Measurements from ENCODE around the gene TMEFF2. TPM values are rescaled to one million over a fixed set of nuclear protein-coding genes. Genes with fewer than 3 reads are reported as not detected.
"Not testable (repeated sequence)": the region's sequence is repeated elsewhere in the genome, so short reads cannot be mapped to it uniquely, and the experiment has no call there.

The TMEFF2 gene
- total and polyA plus RNA-seq, 7 experiments from 2014 or later: not detected

GRCh38 chr2:192117705-192118104, 77.0 kb downstream of the TMEFF2 start:
- ChIA-PET CTCF (no interaction called here), POLR2A (no interaction called here)
- Mint-ChIP-seq H3K27me3 (peaks cover 2 to 16% (median 10%) of the 10 kb centered on the region in 5 donors), H3K27ac (no peak overlapping the region), H3K4me3 (no peak overlapping the region), H3K4me1 (no peaks in the 10 kb centered on the region), H3K36me3 (no peaks in the 10 kb centered on the region), H3K9me3 (peaks cover 0 to 14% (median 5%) of the 10 kb centered on the region in 11 donors)
- Histone ChIP-seq H3K27me3 (ENCODE audit: control insufficient read depth in 2 of 2, insufficient read depth in 2 of 2, low read length in 2 of 2) (no peaks in the 10 kb centered on the region), H3K4me3 (ENCODE audit: low read length) (no peak overlapping the region), H3K36me3 (ENCODE audit: control insufficient read depth in 2 of 3, insufficient read depth in 3 of 3, low read length in 3 of 3) (no peaks in the 10 kb centered on the region), H3K27ac (ENCODE audit: low read depth, low read length) (no peak overlapping the region), H3K9me3 (ENCODE audit: control insufficient read depth in 2 of 3, low read length in 3 of 3) (no peaks in the 10 kb centered on the region), H3K4me1 (ENCODE audit: control insufficient read depth in 2 of 2, insufficient read depth in 2 of 2, low read length in 2 of 2) (no peaks in the 10 kb centered on the region)
- DNase-seq: no peak
- ATAC-seq: no peak
- intact Hi-C loops (cut with micrococcal nuclease): no loop called here

- H3K9me3 Mint-ChIP-seq; H3K4me3 ChIP-seq (ENCODE audit: low read length); ATAC-seq; H3K4me1 ChIP-seq (ENCODE audit: control insufficient read depth in 2 of 2, insufficient read depth in 2 of 2, low read length in 2 of 2); intact Hi-C loops (cut with micrococcal nuclease); H3K36me3 ChIP-seq (ENCODE audit: control insufficient read depth in 2 of 3, insufficient read depth in 3 of 3, low read length in 3 of 3); CTCF ChIA-PET; H3K36me3 Mint-ChIP-seq; H3K4me3 Mint-ChIP-seq; H3K27ac Mint-ChIP-seq; H3K27ac ChIP-seq (ENCODE audit: low read depth, low read length); H3K9me3 ChIP-seq (ENCODE audit: control insufficient read depth in 2 of 3, low read length in 3 of 3); H3K4me1 Mint-ChIP-seq; DNase-seq; POLR2A ChIA-PET; H3K27me3 ChIP-seq (ENCODE audit: control insufficient read depth in 2 of 2, insufficient read depth in 2 of 2, low read length in 2 of 2): not testable (repeated sequence)
- H3K27me3 Mint-ChIP-seq: peaks cover 0 to 12% (median 7%) of the 10 kb centered on the region in 5 donors
These were observed 83.2 kb downstream of the TMEFF2 start for GRCh38 chr2:192111536-192111935.

- Histone ChIP-seq H3K4me1 (ENCODE audit: control insufficient read depth in 2 of 2, insufficient read depth in 2 of 2, low read length in 2 of 2) (no peaks in the 10 kb centered on the region), H3K27me3 (ENCODE audit: control insufficient read depth in 2 of 2, insufficient read depth in 2 of 2, low read length in 2 of 2) (no peaks in the 10 kb centered on the region), H3K9me3 (ENCODE audit: control insufficient read depth in 2 of 3, low read length in 3 of 3) (no peaks in the 10 kb centered on the region), H3K27ac (ENCODE audit: low read depth, low read length) (no peak overlapping the region), H3K36me3 (ENCODE audit: control insufficient read depth in 2 of 3, insufficient read depth in 3 of 3, low read length in 3 of 3) (no peaks in the 10 kb centered on the region), H3K4me3 (ENCODE audit: low read length) (no peak overlapping the region)
- POLR2A ChIA-PET: no interaction called here
- no peaks in the 10 kb centered on the region for H3K4me1 Mint-ChIP-seq
- no peak overlapping the region for H3K4me3 Mint-ChIP-seq
- H3K27me3 Mint-ChIP-seq: peaks cover 4 to 27% (median 17%) of the 10 kb centered on the region in 5 donors
- DNase-seq (no peak), ATAC-seq (no peak)
- intact Hi-C loops (cut with micrococcal nuclease): no loop called here
- H3K27ac Mint-ChIP-seq: no peak overlapping the region
- CTCF ChIA-PET: interaction anchor here (0.7 kb wide), 1 partner anchor 106 kb away, joined by 3 read pairs; no protein-coding TSS in a partner anchor
- H3K9me3 Mint-ChIP-seq: no peaks in the 10 kb centered on the region
- no peaks in the 10 kb centered on the region for H3K36me3 Mint-ChIP-seq
These were observed 95.0 kb downstream of the TMEFF2 start for GRCh38 chr2:192099742-192100141.

- POLR2A ChIA-PET: no interaction called here
- Histone ChIP-seq H3K4me1 (ENCODE audit: control insufficient read depth in 2 of 2, insufficient read depth in 2 of 2, low read length in 2 of 2) (no peaks in the 10 kb centered on the region), H3K27ac (ENCODE audit: low read depth, low read length) (no peak overlapping the region), H3K27me3 (ENCODE audit: control insufficient read depth in 2 of 2, insufficient read depth in 2 of 2, low read length in 2 of 2) (no peaks in the 10 kb centered on the region), H3K4me3 (ENCODE audit: low read length) (no peak overlapping the region), H3K9me3 (ENCODE audit: control insufficient read depth in 2 of 3, low read length in 3 of 3) (no peaks in the 10 kb centered on the region), H3K36me3 (ENCODE audit: control insufficient read depth in 2 of 3, insufficient read depth in 3 of 3, low read length in 3 of 3) (no peaks in the 10 kb centered on the region)
- no peak for ATAC-seq
- no peaks in the 10 kb centered on the region for H3K9me3 Mint-ChIP-seq
- H3K4me1 Mint-ChIP-seq: no peaks in the 10 kb centered on the region
- peaks cover 3 to 27% (median 14%) of the 10 kb centered on the region in 5 donors for H3K27me3 Mint-ChIP-seq
- H3K36me3 Mint-ChIP-seq: no peaks in the 10 kb centered on the region
- no peak for DNase-seq
- CTCF ChIA-PET: interaction anchor here (0.7 kb wide), 1 partner anchor 107 kb away, joined by 3 read pairs; no protein-coding TSS in a partner anchor
- H3K27ac Mint-ChIP-seq: no peak overlapping the region
- no peak overlapping the region for H3K4me3 Mint-ChIP-seq
- intact Hi-C loops (cut with micrococcal nuclease): no loop called here
These were observed 95.8 kb downstream of the TMEFF2 start for GRCh38 chr2:192098814-192099491.

GRCh38 chr2:192091476-192091875, 103.3 kb downstream of the TMEFF2 start:
- Histone ChIP-seq H3K4me1 (ENCODE audit: control insufficient read depth in 2 of 2, insufficient read depth in 2 of 2, low read length in 2 of 2) (no peaks in the 10 kb centered on the region), H3K36me3 (ENCODE audit: control insufficient read depth in 2 of 3, insufficient read depth in 3 of 3, low read length in 3 of 3) (no peaks in the 10 kb centered on the region), H3K4me3 (ENCODE audit: low read length) (no peak overlapping the region), H3K9me3 (ENCODE audit: control insufficient read depth in 2 of 3, low read length in 3 of 3) (no peaks in the 10 kb centered on the region), H3K27ac (ENCODE audit: low read depth, low read length) (no peak overlapping the region), H3K27me3 (ENCODE audit: control insufficient read depth in 2 of 2, insufficient read depth in 2 of 2, low read length in 2 of 2) (no peaks in the 10 kb centered on the region)
- intact Hi-C loops (cut with micrococcal nuclease): no loop called here
- POLR2A ChIA-PET: no interaction called here
- no peaks in the 10 kb centered on the region for H3K36me3 Mint-ChIP-seq
- H3K27me3 Mint-ChIP-seq: peaks cover 0 to 12% (median 10%) of the 10 kb centered on the region in 5 donors
- H3K9me3 Mint-ChIP-seq: no peaks in the 10 kb centered on the region
- H3K4me3 Mint-ChIP-seq: no peak overlapping the region
- ATAC-seq: no peak
- no peak for DNase-seq
- H3K27ac Mint-ChIP-seq: no peak overlapping the region
- H3K4me1 Mint-ChIP-seq: no peaks in the 10 kb centered on the region
- CTCF ChIA-PET: no interaction called here

- no peak overlapping the region for H3K4me3 ChIP-seq (ENCODE audit: low read length)
- Mint-ChIP-seq H3K27me3 (peaks cover 0 to 12% (median 10%) of the 10 kb centered on the region in 5 donors), H3K9me3 (no peaks in the 10 kb centered on the region), H3K4me3 (no peak overlapping the region), H3K27ac (no peak overlapping the region), H3K4me1 (no peaks in the 10 kb centered on the region), H3K36me3 (no peaks in the 10 kb centered on the region)
- H3K27me3 ChIP-seq (ENCODE audit: control insufficient read depth in 2 of 2, insufficient read depth in 2 of 2, low read length in 2 of 2): no peaks in the 10 kb centered on the region
- DNase-seq: no peak
- intact Hi-C loops (cut with micrococcal nuclease): no loop called here
- H3K9me3 ChIP-seq (ENCODE audit: control insufficient read depth in 2 of 3, low read length in 3 of 3): no peaks in the 10 kb centered on the region
- ATAC-seq: no peak
- ChIA-PET CTCF (no interaction called here), POLR2A (no interaction called here)
- H3K4me1 ChIP-seq (ENCODE audit: control insufficient read depth in 2 of 2, insufficient read depth in 2 of 2, low read length in 2 of 2): no peaks in the 10 kb centered on the region
- no peaks in the 10 kb centered on the region for H3K36me3 ChIP-seq (ENCODE audit: control insufficient read depth in 2 of 3, insufficient read depth in 3 of 3, low read length in 3 of 3)
- no peak overlapping the region for H3K27ac ChIP-seq (ENCODE audit: low read depth, low read length)
These were observed 103.8 kb downstream of the TMEFF2 start for GRCh38 chr2:192090911-192091310.

- Histone ChIP-seq H3K27ac (ENCODE audit: low read depth, low read length) (no peak overlapping the region), H3K9me3 (ENCODE audit: control insufficient read depth in 2 of 3, low read length in 3 of 3) (no peaks in the 10 kb centered on the region), H3K36me3 (ENCODE audit: control insufficient read depth in 2 of 3, insufficient read depth in 3 of 3, low read length in 3 of 3) (no peaks in the 10 kb centered on the region), H3K4me3 (ENCODE audit: low read length) (no peak overlapping the region), H3K4me1 (ENCODE audit: control insufficient read depth in 2 of 2, insufficient read depth in 2 of 2, low read length in 2 of 2) (no peaks in the 10 kb centered on the region), H3K27me3 (ENCODE audit: control insufficient read depth in 2 of 2, insufficient read depth in 2 of 2, low read length in 2 of 2) (no peaks in the 10 kb centered on the region)
- ChIA-PET CTCF (no interaction called here), POLR2A (no interaction called here)
- intact Hi-C loops (cut with micrococcal nuclease): no loop called here
- Mint-ChIP-seq H3K36me3 (no peaks in the 10 kb centered on the region), H3K9me3 (no peaks in the 10 kb centered on the region), H3K27me3 (peaks cover 0 to 21% (median 11%) of the 10 kb centered on the region in 5 donors), H3K27ac (no peak overlapping the region), H3K4me3 (no peak overlapping the region), H3K4me1 (no peaks in the 10 kb centered on the region)
- no peak for DNase-seq
- no peak for ATAC-seq
These were observed 107.3 kb downstream of the TMEFF2 start for GRCh38 chr2:192087398-192087958.

Measured in naive thymus-derived CD4-positive, alpha-beta T cell (primary cell).